Ishikawa (cell line): Measurements from ENCODE around the gene TMEM266.

Source experiments
- MAX ChIP-seq: IDR thresholded peaks from 2 replicates; pipeline ENCODE4 v1.6.1; 2012
- TAF1 ChIP-seq: IDR thresholded peaks from 2 replicates; pipeline ENCODE4 v1.6.1; 2012; ENCODE audit warnings: low read depth, mild to moderate bottlenecking
- YY1 ChIP-seq: IDR thresholded peaks from 2 replicates; pipeline ENCODE4 v1.6.1; 2012; ENCODE audit warnings: low read depth
- ZBTB7A ChIP-seq: IDR thresholded peaks from 2 replicates; pipeline ENCODE4 v1.6.1; 2012; ENCODE audit warnings: low read depth

GRCh38 chr15:76034111-76034510 lies 25.7 kb upstream of the TMEM266 start:
- TF ChIP-seq MAX (no peak), ZBTB7A (no peak), YY1 (no peak), TAF1 (no peak)
